HG03045 (cell line): Measurements from ENCODE around the gene POLA2.
"Not testable (repeated sequence)": the region's sequence is repeated elsewhere in the genome, so short reads cannot be mapped to it uniquely, and the experiment has no call there.

Source experiments
- ATAC-seq: cut with Tn5 transposase; IDR thresholded peaks from one replicate; pipeline ENCODE4 v1.9.1; 2021; ENCODE audit warnings: mild to moderate bottlenecking, moderate library complexity; ENCODE audit not compliant: unreplicated experiment

POLA2 gene, protein sequence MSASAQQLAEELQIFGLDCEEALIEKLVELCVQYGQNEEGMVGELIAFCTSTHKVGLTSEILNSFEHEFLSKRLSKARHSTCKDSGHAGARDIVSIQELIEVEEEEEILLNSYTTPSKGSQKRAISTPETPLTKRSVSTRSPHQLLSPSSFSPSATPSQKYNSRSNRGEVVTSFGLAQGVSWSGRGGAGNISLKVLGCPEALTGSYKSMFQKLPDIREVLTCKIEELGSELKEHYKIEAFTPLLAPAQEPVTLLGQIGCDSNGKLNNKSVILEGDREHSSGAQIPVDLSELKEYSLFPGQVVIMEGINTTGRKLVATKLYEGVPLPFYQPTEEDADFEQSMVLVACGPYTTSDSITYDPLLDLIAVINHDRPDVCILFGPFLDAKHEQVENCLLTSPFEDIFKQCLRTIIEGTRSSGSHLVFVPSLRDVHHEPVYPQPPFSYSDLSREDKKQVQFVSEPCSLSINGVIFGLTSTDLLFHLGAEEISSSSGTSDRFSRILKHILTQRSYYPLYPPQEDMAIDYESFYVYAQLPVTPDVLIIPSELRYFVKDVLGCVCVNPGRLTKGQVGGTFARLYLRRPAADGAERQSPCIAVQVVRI

DNA sequence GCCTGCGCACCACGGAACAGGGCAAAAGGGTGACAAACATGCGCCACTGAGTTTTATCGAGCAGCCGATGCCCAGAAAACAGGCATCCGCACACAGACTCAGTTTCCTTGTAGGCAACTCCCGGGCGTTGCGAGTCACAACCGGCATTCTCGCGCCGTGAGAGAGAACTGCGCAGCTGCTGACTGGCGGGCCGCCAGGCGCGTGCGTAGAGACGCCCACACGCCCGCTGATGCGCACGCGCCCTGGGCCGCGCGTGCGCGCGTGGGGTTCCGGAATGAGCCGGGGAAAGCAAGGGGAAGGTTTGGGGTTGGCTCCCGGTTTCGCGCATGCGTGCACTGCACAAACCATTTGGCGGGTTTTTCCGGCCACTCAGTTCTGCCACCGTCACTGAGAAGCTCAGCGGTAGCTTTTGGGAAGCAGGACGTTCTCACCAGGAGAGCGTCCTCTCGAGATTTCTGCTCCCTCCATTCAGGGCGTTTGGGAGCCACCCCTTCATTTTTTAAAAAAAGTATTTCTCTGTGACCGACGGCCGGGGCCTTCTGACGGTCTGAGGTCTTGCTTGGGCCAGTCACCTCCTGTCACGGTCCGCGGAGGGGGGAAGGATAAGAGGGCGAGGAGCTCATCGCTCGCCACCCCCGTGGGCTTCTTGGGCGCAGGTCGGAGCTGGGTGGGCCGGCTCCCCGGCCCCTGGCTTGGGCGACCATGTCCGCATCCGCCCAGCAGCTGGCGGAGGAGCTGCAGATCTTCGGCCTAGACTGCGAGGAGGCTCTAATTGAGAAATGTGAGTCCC, at the start of gene POLA2:
POLA2 (plus strand) TSS at position 372 of the 790 bp plus-strand sequence; CDS start at position 703, 331 bp downstream.
- peak; percentile 79 for ATAC-seq

DNA sequence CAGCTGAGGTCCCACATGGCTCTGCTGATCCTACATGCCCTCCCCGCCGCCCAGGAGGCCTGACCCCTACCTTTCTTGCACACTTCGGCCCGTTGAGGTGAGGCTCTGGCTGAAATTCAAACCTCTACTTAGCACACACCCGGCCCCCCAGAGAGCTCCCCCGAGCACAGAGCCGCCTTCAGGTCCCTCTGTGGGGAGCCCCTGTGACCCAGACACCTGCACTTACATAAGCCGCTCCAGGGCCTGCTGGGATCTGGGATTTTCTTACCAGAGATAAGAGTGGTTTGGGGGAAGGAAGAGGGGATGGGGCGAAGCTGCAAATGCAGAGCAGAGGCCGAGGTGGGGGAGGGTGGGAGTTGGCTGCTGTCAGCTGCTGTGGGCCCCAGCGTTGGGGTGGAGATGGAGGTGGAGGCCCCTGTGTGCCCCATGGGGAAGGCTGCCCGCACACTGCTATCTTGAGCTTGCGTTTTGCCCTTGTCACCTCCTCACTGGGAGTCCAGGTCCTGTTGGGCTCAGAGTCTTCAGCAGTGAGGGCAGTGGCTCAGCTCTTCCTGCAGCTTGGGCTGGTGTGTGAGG, 49.4 kb upstream of the POLA2 start:
- no peak for ATAC-seq

DNA sequence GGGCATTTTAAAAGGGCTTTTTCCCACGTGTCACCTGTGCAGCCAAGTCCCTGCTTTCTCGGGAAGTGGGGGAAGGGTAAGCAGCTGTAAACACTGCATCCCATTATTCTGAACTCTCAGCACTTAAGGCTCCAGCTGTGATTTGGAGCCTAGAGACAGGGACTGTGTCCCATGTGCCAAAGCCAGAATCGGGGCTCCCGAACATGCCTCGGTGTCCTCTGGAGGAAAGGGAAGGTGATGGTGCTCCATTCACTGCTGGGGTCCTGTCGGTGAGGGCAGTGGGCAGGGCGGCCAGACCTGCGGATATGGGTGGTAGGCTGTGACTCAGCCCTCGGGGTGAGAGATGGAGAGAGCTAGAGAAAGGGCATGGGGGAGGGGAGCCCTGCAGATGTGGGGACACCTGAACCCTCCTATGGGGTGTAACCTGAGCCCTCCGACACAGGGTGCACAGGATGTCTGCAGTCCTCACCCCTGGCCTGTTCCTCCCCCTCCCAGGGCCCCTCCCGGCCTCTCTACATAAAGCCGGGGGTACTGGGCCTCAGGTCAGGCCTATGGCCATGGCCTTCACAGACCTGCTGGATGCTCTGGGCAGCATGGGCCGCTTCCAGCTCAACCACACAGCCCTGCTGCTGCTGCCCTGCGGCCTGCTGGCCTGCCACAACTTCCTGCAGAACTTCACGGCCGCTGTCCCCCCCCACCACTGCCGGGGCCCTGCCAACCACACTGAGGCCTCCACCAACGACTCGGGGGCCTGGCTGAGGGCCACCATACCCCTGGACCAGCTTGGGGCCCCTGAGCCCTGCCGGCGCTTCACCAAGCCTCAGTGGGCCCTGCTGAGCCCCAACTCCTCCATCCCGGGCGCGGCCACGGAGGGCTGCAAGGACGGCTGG, 48.2 kb upstream of the POLA2 start:
- ATAC-seq = no peak

DNA sequence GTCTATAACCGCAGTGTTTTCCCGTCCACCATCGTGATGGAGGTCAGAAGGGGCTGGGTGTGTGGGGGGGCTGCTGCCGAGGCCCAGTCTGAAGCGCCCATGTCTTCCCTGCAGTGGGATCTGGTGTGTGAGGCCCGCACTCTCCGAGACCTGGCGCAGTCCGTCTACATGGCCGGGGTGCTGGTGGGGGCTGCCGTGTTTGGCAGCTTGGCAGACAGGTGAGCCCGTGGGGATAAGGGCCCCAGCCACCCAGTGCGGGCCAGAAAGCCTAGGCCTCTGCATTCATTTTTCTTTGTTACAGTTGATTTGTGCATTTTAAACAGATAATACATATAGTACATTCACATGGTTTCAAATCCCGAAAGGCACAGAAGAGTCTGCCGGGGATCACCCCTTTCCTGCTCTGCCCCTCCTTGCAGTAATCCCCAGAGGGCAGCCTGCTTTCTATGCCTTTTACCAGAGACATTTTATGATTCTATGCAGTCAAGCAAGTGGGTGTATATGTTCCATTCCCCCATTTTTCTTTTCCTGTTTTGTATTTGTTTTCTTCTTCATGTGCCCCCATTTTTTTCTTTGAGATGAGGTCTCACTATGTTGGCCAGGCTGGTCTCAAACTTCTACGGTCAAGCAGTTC, 47.4 kb upstream of the POLA2 start:
- no peak for ATAC-seq

DNA sequence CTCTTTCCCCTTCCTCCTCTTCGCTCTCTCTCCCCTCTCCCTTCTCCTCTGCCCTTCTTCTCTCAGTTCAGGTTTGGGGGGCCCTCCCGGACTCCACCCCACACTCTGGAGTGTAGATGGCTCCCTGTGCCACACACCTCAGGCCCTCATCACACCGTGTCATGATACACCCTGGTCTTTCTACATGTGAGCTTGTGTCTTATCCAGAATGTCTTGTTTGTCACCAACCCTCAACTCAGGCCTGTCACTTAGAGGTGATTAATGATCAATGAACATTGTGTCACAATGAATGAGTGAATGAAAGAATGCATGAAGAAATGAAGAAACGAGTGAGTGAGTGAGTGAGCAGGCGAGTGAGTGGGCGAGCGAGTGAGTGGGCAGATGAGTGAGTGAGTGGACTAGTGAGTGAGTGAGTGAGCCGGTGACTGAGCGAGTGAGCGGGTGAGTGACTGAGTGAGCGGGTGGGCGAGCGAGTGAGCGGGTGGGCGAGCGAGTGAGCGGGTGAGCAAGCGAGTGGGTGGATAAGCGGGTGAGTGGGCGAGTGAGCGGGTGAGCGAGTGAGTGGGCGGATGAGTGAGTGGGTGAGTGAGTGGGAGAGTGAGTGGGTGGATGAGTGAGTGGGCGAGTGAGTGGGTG, 46.2 kb upstream of the POLA2 start:
- no peak for ATAC-seq

DNA sequence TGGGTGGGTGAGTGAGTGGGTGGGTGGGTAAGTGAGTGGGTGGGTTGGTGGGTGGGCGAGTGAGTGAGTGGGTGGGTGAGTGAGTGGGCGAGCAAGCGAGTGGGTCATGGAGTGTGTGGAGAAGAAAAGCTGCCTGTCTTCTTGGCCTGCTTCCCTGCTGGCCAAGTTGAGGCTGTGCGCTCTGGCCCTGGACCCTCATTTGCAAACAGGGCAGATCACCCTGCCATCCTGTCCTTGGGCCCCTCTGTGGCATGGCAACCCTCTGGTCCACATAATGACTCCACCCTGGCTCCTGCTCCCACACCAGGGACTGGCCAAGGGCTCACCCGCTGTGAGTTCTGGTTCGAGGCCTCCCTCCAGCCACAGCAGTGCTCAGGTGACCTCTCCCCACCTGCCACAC, 44.9 kb upstream of the POLA2 start:
- no peak for ATAC-seq

DNA sequence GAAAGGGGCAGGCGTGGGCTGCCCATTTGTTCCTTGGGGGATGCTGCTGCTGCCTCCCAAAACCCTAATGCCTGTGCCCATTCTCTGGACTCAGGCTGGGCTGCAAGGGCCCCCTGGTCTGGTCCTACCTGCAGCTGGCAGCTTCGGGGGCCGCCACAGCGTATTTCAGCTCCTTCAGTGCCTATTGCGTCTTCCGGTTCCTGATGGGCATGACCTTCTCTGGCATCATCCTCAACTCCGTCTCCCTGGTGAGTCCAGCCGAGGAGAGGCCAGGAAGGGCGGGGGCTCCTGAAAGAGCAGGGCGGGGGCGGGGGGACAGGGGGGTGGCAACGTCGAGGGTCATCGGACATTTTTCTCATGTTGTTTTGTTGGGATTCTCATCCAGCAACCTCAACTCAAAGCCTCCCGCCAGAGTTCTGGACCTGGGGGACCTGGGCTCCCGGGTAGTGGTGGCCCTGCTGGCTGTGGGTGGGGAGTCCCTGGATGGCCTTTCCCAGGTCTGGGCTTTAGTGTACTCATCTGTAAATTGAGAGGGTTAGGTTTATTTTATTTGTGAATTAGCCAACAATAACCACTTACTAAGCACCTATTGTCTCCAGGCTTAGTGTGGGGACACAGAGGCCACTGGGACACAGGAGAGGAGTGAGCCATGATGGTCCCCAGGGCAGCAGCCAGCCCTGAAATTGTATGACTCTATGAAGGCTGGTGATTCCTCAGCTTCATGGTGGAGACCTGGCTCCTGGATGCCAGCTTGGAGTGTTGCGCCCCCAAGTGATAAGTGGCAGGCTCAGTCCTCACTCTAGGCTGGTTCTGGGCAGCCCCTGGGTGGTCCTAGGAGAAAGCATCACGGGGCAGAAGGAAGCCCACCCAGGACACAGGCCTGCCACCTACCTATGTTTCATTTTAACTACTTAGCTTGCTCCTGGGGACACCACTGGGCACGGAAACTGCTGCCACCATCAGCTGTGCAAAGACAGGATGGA, 44.0 kb upstream of the POLA2 start:
- ATAC-seq = no peak

DNA sequence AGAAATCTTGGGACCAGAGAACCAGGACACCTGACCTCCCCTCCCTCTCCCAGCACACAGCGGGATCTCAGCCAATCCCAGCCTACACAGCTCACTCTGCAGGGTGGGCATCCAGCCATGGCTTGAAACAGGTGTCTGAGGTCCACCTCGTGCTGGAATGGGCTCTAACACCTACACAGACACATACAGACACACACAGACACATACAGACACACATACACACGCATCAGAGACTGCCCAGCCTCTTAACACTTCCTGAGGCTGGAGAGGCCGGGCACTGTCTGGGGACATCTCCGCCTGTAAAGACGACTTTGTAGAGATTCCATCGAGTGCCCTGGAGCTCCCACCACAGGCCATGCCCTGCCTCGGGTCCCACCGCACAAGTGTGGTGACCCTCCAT, 43.3 kb upstream of the POLA2 start:
- ATAC-seq = no peak

DNA sequence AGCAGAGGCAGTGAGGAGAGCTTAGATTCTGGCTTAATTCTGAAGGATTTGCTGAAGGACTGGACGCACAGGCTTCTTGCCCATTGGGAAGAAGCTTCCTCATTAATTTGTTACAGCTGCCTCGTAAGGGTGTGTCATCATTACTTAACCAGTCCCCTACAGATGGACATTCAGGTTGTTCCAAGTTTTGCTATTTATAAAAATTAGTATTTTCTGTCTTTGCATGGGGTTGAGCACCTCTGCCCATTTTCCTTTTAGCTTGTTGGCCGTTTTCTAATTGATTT, 41.9 kb upstream of the POLA2 start:
- ATAC-seq = no peak

DNA sequence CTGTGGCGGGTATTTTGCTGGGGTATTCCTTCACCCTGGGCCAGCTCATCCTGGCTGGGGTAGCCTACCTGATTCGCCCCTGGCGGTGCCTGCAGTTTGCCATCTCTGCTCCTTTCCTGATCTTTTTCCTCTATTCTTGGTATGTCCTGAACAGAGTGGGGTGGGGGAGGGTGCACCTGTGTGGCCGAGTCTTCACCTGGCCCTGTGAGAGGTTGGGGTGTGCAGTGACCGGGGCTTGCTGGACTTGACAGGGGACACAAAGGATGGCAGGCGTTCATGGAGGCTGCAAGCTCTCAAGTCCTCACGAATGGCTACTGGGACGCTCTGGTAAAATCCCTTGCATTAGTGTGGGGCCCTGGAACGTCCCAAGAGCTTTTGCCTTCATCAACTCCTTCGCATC, 40.7 kb upstream of the POLA2 start:
- ATAC-seq = no peak

DNA sequence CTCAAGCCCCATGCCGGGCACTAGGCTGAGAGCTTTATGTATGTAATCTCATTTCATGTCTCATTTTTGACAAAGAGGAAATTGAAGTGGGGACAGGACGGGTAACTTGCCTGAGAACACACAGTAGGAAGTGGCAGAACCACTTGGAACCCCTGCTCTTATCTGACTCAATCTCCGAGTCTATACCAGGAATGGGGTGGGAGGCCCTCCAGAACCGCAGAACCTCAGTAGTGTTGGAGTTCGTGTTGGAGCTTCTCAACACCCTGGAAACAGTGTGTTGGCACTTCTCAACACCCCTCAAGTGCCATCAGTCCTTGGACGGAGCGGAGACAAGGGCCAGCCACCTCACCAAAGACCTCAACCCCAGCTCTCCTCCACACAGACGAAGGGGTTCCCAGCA, 38.8 kb upstream of the POLA2 start:
- ATAC-seq = no peak

DNA sequence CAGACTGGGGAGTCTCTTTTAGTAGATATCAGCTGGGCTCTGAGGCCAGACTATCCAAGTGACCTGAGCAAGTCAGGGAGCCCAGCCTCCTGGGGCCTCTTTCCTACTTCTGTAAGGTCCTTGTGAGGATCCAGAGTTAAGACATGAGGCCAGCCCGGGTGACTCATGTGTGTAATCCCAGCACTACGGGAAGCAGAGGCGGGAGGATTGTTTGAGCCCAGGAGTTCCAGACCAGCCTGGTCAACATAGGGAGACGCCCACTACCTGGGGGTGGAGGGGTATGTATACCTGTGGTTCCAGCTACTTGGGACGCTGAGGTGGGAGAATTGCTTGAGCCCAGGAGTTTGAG, 36.9 kb upstream of the POLA2 start:
- no peak for ATAC-seq

DNA sequence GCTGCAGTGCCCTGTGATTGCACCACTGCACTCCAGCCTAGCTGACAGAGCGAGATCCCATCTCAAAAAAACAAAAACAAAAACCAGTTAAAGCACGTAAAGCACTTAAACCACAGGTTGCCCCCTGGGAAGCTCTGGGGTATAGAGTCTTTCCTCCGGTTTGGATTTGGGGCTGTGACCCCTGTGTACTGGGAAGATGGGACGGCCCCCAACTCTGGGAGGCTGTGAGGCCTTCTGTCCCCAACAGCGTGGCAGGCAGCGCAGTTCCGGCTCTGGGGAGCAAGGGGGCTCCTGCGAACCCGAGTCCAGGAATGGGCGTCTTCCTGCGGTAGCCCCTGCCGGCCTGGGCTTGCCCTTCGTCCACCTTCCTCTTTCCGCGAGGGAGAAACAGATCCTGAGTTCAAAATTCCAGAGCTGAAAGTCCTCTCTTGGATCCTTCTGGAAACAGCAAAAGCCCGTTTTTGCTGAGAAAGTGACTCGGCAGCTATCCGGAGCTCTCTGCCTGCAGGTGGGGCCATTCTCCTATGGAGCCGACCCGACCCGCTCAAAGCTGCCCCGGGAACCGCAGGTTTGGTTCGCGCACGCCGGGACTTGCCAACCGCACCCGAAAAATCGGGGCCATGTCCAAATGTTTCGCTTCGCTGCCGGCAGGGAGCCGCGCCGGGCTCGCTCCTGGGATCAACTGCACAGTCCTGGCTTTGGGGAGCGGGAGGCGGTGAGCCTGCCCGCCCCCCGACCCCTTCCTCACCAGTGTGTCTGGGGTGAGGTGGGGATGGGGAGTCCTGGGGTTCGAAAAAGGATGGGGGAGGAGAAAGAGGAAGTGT, 36.3 kb upstream of the POLA2 start:
- no peak for ATAC-seq

DNA sequence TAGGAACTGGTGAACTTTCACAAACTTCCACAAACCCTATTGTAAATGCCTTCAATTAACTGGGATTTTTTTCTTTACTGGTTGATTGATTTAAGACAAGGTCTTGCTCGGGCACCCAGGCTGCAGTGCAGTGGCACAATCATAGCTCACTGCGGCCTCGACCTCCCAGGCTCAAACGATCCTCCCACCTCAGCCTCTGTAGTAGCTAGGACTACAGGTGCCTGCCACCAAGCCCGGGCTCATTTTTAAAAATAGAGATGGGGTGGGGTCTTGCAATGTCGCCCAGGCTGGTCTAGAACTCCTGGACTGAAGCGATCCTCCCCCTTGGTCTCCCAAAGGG, 35.7 kb upstream of the POLA2 start:
- no peak for ATAC-seq

DNA sequence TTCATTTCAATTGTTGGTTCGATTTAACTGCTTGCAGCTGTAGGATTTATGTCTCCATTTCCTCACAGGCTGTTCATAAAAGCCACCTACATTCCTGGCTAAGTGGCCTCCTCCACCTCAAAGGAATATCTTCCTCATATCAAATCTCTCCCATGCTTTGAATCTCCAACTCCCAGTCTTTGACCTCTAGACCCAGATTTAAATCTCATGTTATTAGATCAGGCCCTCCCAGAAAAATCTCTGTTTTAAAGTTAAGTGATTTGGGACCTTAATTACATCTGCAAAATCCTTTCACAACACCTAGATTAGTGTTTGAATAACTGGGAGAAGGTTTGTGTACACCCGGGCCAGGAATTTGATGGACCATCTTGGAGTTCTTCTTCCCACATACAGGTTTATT, 33.9 kb upstream of the POLA2 start:
- ATAC-seq = no peak

DNA sequence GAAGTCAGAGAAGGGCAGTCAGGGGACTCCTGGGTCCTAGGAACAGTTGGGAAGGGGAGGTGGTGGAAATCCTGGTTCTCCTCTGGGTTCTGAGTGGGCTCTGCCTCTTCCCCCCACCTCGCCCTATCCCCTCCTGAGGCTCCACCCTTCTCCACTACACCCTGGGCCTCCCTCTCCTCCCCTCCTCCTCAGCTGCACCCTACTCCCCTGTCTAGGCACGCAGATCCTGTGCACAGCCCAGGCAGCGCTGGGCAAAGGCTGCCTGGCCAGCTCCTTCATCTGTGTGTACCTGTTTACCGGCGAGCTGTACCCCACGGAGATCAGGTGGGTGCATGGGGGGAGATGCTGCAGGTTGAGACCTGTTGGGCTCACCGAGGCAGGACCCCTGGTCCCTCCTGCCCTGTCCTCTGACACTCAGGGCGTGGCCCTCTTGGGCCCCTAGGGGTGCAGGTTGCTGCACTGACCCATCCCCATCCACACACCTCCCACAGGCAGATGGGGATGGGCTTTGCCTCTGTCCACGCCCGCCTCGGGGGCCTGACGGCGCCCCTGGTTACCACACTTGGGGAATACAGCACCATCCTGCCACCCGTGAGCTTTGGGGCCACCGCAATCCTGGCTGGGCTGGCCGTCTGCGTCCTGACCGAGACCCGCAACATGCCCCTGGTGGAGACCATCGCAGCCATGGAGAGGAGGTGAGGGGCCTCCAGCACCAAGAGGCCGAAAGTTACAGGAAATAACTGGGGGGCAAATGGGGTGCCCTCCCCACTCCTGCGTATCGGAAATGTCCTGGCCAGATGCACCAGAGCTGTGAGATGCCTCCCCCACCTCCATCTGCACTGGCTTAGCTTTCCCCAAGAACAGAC, 25.3 kb upstream of the POLA2 start:
- no peak for ATAC-seq

DNA sequence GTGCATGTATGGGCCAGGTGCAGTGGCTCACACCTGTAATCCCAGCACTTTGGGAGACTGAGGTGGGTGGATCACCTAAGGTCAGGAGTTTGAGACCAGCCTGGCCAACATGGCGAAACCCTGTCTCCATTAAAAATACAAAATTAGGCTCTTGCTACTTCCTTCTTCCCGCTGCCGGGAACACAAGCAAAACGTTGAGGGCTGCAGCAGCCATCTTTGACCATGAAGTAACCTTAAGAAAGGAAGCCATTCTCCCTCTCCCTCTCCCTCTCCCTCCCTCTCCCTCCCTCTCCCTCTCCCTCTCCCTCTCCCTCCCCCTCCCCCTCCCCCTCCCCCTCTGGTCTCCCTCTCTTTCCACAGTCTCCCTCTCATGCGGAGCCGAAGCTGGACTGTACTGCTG, 23.5 kb upstream of the POLA2 start:
- not testable (repeated sequence) for ATAC-seq
